GM21528 (cell line): ENCODE data around the gene PLXNA4.
"Not testable (repeated sequence)": the region's sequence is repeated elsewhere in the genome, so short reads cannot be mapped to it uniquely, and the experiment has no call there.

Experiments
- ATAC-seq: cut with Tn5 transposase; IDR thresholded peaks from one replicate; pipeline ENCODE4 v1.9.1; 2021; ENCODE audit warnings: mild to moderate bottlenecking, moderate library complexity; ENCODE audit not compliant: unreplicated experiment, low FRiP score

The PLXNA4 gene

DNA sequence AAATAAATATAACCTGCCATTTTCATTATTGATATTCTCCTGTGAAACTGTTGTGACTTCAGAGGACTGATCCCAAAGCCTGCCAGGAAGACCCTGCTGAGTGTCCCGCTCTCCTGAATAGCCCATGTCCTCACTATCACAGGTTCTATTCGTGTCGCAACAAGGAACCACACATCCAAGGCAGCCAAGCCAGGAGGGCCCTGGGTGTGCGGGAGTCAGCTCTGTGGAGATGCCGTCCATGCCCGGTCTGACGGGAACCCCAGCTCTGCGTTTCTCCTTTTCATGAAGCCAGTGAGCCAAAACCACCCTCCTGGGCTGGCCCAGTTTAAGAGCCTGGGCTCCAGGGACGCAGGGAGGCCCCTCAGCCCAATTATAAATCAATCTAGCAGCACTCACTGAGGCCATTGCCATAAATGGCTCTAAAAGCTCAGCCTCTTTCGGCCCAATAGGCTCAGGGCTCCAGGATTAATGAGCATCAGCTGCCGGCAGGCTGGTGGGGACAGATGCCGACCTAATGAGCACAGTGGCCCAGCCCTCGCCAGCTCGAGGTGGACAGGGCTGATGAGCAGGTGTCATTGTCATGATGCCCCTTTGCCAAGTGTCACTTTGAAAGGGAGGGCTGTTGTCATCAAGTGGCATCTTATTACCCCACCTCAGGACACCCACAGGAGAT is 177.9 kb downstream of the PLXNA4 start:
- no peak for ATAC-seq

DNA sequence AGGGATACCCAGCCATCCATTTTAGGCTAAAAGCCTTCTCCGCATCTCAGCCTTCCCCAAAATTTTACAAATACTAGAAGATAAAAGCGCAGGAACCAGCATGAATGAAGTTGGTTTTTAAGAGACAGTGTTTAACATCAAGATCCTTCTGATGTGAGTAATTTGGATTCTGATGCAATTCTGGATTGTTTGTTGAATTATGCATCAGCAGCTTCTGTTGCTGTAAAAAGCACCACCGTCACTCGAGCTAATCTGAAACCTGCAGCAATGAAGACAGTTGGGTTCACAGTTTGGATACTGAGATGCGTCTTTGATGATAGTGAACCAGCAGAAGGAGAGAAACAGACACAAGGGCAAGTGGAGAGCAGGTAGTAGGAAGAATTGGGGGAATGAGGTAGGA is 179.2 kb downstream of the PLXNA4 start:
- ATAC-seq: no peak

DNA sequence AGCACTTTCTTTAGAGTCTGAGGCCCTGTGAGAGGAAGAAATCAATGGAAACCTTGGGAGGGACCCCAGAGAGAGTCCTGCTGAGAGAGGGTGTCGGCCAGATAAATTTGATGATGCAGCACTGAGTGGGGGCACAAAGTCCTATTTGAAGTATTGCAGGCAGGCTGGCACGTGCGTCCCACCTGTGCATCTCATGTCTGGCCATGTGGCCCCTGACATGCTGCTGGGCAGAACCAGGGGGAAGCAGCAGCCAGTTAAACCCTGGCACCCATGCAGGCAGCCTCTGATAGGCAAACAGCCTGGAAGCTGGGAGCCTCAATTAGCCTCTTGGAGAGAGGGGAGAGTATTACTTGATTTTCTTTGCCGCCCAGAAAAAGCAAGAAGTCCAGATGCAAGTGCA is 180.9 kb downstream of the PLXNA4 start:
- ATAC-seq: no peak

DNA sequence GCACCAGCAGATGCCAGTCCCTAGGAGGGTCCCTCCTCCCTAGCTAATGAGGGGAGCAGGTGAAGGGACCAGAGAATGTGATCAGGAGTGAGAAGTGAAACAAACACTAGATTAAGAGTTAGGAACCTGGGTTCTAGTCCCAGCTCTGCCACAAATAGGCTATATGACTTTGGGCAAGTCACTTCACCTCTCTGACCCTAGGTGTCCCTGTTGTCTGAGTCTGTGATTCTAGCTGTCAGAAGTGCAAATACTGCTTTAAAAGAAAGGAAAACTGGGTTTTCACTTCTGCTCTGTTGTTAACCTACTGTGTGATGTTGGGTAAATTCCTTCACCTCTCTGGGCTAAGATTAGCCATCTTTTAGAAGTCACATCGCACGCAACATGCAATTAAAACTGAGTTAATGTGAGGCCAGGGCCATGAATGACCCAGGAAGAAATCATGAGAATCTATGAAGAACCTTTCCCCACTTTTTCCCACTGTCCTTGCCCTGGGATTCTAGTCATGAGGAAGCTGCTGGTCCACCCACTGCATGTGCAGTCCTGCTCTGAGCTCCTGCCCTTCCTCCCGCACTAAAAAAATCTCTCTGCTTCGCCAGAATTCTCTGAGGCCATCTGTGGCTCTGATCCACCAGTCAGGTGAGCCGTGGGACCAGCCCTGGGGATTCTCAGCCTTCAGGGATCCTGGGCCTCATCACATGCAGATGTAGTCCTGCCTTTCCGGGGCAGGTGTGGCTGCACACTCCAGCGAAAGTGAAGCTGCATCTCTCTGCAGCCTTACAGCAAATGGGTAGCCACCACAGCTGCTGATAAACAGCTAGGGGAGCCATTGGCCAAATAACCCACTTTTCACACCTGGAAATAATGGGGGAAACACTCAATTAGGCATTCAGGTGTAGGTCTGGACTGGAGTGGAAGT is 181.7 kb downstream of the PLXNA4 start:
- no peak for ATAC-seq

DNA sequence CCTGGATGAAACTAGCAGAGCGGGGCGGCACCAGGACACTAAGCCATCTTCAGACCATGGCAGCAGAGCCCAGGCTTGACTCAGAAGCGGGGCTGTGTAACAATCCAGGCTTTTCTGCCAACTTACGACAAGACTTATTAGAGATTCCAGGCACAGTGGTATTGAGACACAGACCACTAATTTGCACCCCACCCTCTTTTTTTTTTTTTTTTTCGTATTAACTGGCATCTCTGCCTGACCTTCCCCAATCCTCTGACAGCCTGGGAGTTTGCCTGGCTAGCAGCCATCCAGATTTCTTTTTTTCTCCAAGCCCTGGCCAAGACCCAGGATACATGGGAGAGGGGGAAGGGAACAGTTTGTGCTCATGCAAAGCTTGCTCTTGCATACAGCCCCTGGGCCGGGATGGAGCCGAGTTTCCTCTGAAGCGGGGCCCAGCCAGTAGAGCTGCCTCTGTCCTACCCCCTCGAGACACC is 182.4 kb downstream of the PLXNA4 start:
- ATAC-seq: no peak

DNA sequence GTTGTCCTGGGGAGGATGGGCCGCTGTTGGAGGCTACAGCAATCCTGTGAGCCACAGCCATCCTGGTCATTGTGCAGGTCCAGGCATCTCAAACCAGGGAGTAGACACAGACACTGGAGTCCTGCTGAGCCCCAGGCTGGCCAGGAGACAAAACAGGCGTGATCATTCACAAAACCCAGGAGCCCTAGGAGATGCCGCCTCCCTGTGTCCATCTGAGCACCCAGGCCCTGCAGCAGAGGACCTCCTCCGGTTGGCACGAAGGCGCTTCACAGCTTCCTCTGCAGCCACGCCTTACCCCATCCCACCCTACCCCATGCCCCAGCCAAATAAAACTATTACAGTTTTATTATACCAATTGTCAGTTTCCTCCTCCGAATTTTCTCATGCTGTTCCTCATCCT is 183.6 kb downstream of the PLXNA4 start:
- ATAC-seq: no peak

DNA sequence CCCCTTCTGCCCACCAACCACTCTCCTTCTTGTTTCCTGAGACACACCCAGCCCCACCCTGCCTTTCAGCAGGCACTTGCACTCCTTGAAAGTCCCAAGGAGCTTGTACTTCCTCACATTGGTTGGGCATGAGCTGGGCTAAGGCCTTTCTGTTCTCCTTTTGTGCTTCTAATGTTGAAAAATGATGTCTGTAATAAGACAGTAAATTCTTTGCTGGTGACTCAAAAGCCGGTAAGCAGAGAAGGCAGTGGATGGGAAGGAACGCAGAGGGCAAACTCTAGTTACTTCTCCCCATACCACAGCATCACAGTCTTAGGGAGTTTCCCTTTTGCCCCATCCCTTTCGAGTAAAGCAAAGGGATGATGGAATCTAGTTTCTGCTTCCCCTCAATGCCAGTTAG is 185.6 kb downstream of the PLXNA4 start:
- no peak for ATAC-seq

DNA sequence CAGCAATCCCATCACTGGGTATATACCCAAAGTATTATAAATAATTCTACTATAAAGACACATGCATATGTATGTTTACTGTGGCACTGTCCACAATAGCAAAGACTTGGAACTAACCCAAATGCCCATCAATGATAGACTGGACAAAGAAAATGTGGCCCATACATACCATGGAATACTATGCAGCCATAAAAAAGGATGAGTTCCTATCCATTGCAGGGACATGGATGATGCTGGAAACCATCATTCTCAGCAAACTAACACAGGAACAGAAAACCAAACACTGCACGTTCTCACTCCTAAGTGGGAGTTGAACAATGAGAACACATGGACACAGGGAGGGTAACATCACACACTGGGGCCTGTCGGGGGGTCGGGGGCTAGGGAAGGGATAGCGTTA is 186.2 kb downstream of the PLXNA4 start:
- ATAC-seq: not testable (repeated sequence)

DNA sequence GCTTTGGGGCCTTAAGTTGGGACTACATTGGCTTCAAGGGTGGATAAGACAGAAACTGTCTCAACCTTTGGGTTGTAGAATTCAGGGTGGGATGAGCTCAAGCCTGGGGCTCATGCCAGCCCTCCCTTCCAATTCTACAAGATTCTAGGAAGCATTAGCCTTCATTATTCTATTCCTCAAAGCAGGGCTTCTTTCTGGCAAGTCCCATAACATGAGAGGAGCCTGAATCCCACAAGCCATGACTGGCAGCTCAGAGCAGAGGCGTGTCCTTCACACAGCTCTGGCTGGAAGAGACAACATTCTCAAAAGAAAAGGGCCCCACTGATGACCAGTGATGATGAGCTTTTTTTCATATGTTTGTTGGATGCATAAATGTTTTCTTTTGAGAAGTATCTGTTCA is 187.6 kb downstream of the PLXNA4 start:
- ATAC-seq: no peak

DNA sequence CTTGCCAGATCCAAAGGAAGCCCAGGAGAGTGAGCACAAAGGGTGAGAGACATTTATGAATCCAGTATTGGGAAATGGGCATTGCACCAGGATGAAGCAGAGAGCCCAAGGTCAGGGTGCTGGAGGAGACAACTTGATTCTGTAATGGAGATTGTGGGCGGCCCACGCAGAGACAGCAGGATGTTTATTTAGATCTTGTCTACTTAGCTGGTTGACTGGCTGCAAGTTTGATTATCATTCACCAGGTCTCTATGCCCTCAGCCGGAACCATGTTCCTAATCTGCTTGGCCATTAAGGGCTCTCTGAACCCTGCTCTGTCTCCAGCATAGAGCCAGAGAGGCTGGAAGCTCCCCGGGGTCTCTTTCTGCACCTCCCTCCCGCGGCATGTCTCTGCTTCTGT is 188.7 kb downstream of the PLXNA4 start:
- ATAC-seq: no peak

DNA sequence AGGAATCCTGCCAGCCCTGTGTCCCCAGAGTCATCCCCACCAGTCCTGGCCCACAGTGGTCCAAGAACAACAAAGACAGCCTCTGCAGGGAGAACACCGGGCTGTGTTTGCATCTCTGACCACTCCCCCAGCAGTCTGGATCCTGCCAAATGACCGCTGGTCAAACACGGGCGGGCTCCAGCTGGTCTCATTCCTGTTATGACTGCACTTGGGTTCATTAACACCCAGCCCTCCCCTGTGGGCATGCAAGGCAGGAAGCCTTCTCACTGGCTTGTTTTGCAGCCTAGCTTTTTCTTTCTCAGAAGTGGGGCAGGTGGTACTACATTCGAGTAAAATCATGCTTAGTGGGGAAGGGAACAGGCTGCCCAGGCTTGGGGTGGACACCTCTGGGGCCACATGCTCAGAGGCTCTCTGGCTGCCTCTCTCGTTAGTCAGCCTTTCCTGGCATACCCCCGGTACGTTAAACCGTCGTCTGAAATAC is 190.0 kb downstream of the PLXNA4 start:
- ATAC-seq: no peak

DNA sequence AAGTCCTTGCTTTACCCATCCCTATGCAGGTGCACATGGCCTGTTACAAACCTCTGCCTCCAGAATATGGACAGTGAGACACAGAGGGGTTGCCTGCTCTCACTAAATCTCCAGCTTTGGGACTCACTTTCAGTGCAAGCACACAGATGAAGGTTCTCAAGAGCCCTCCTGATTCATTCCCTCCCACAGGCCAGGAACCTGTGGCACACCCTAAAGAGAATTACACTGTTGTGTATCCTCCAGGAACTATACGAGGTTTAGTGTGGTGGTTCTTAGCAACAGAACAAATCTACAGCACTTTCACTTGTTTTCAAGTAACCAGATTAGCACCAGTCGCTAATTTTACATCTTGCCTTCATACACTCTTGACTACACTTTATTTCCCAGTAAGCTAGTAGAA is 192.3 kb downstream of the PLXNA4 start:
- no peak for ATAC-seq

DNA sequence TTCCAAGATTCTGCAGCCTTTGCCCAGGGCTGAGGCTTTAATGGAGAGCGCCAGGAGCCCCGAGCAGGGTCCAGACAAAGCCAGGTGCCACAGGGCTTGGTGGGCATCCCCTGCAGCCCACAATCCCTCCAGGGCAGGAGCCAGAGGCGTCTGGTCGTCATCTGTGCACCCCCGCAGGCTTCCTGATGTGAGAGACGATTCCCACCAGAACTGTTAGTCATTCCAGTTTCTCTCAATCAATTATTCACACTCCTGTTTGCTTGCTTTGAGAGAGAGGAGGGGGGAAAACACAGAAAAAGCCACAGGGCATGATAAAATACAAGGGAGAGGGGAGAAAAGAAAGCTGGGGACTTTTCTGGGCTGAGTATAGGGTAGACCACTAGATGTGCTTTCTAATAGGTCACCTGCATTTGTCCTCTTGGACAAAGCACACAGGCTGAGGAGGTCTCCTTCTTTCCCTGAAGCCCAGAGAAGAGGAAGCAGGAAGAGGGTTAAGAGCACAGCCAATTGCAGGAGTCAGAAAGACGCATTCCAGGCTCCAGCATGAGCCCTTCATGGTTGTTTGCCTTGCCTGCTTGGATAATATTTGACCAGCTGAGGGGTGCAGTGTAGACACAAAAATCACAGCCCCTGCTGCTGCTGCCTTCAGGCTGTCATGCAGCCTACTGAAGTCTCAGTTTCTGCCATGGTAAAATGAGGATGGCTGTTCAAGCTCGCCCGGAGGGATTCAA is 194.4 kb downstream of the PLXNA4 start:
- ATAC-seq: no peak

DNA sequence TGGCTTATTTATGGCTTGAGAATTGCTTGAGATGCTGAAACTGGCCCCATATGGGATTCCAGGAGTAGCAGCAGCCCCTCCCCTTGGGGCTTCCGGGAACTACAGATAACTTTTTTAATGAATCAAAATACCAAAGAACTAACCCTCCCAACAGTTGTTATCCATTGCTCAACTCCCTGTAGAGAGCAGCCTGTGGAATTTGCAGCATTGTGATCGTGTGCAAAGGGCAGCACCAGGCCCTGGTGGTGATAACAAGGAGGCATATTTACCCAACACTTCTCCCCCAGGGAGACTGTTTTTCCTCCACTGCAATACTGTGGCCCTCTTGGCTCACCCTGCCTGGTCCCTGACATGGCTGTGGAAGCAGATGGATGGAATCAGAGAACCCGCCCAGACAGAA is 196.2 kb downstream of the PLXNA4 start:
- no peak for ATAC-seq

DNA sequence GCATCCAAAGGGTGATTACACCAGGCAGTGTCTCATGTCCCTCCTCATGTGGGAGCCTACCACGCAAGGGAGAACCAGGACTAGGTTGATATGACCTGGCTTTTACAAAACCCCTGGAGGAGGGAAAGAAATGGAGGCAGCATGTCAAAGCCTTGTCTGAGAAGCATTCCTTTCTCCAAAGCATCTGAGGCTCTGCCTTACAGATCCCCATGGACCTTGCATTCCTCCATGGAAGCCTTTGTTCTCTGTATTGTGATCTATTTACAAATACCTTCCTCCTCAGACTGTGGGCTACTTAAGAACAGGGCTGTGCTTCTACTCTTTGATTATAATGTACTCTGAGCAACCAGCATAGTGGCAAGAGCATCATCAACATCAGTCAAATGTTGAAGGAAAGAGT is 197.0 kb downstream of the PLXNA4 start:
- ATAC-seq: no peak

DNA sequence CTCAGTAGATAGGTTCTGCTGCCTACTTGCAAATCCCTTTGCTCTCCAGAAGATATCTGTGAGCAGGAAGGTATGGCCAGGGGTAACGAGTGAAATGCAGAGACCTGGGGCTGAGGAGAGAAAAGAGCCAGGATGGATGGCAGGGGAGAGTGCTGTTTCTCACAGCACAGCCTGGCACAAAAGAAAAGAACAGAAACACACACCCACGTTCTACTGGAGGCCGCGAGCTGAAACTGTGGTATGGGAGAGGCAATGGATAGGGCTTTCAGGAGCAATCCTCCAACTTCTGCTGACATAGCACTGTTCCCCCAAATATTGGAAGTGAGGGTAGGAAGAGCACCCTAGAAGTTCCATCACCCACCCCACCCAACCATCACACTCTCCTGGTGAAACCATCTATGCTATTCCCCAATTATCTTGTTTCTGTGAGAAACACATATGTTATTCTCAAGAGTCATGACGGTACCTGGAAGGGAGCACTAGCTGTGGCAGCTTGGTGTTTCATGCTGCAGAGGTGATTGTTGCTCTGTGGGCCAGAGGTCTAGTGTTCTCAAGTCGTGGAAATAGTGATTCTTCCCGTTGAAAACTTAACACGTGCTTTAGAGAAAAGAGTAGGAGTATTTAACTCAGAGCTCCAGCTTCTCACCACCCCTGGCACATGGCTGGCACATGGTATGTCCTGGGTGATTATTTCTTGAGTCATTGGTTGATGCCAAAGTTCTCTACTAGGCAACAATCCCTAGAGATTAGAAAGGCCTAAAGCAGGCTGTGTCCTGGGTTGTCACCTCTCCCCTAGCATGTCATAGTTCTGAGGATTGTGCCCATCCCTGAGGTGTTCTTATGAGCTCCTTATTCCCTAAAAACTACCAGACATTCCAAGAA is 198.3 kb downstream of the PLXNA4 start:
- ATAC-seq: no peak

DNA sequence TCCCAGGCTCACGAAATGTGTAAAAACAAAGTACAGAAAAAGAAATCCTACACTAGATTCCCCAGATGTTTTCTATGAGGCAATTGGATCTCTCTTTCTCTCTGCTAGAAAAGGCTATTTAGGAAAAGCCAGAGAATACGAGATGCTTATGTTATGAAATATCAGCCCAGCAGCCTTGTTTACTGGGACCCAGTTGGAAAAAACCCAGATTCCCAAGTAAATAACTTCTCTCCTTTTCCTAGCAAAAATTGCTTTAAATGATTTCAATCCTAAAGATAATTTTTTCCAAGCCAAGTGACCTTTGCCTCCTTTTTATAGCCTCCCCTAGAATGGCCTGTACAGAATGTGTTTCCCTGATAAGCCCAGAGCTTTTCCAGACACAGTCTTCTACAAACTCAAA is 199.3 kb downstream of the PLXNA4 start:
- ATAC-seq: no peak

DNA sequence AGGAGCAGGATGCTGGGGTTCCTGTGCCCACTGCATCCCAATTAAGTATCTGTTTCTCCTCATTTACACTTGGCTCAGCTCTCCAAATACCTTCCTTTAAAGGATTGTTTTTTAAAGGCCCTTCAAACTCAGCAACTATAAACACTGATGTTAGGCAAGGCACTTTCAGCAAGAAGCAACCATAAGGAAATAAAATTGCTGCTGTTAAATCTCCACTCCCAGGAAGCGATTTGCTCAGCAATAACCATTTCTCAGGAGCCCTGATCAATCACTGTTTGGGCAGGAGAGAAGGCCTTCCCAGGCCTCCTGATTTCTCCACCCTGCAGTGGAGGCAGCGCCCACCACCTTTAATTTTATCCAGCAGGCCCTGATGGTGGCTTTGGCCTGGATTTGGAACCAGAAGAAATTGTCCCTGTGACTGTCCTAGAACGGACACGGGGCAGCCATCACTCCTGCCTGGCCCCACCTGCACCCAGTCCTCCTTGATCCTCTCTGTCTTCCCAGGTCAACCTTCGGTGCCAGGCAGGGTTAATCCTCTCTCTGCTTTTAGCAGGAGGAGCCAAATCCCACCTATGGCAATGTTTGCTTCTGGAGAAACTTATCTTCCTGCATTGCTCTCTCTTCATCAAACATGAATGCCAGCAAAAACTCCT is 199.8 kb downstream of the PLXNA4 start:
- no peak for ATAC-seq

DNA sequence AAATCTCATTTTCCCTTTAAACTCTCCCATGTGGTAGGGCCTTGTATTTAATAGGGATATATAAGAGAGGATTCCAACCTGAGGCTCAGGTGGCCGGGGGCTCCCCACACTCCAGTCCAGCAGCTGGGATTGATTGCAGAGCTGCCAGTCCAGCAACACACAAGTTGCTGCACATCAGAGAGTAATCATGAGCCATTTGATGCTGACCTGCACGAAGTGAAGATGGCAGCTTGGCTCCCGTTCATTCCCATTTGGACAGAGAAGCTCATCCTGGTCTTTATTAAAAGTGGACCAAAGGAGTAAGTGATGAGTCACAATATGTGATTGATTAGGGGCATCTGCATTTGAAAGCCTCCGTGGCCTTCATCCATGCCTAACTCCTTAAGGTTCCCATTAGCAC is 202.4 kb downstream of the PLXNA4 start:
- ATAC-seq: no peak

DNA sequence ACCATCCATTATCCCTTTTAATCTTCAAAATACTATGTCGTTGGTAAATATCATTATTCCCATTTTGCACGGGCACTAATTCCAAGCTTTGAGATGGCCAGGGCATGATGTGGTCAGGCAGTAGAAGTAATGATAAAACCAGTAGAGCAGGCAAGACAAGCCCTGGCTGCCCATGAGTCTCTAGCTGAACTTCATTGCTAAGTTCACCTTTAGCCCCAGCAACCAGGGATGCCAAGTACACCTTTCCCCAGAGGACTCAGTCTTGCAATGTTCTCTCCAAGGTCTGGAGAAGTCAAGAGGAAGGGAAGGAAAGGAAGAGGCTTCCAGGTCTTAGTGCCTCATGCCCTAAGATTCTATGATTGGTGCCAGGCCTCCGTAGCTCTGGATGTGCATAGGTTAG is 203.2 kb downstream of the PLXNA4 start:
- ATAC-seq: no peak
